AG09309 (cell line): ENCODE results near the gene APOM.
A peak's percentile ranks its signal among the peaks of the same experiment; 100 is the strongest.

Experiments
- DNase-seq: peaks from one replicate; pipeline ENCODE4 v3.0.0-alpha.2; 2010; ENCODE audit warnings: low read depth
- H3K4me3 ChIP-seq: 2 replicates; pipeline ENCODE4 v1.5.1; 2011; ENCODE audit warnings: mild to moderate bottlenecking, low read depth, low read length, moderate library complexity; ENCODE audit not compliant: control insufficient read depth
- CTCF ChIP-seq: IDR thresholded peaks from 2 replicates; pipeline ENCODE4 v1.5.1; 2011; ENCODE audit warnings: mild to moderate bottlenecking, low read depth, low read length, inconsistent platforms; ENCODE audit not compliant: insufficient read depth, control insufficient read depth; ENCODE audit errors: missing control alignments

APOM gene

DNA sequence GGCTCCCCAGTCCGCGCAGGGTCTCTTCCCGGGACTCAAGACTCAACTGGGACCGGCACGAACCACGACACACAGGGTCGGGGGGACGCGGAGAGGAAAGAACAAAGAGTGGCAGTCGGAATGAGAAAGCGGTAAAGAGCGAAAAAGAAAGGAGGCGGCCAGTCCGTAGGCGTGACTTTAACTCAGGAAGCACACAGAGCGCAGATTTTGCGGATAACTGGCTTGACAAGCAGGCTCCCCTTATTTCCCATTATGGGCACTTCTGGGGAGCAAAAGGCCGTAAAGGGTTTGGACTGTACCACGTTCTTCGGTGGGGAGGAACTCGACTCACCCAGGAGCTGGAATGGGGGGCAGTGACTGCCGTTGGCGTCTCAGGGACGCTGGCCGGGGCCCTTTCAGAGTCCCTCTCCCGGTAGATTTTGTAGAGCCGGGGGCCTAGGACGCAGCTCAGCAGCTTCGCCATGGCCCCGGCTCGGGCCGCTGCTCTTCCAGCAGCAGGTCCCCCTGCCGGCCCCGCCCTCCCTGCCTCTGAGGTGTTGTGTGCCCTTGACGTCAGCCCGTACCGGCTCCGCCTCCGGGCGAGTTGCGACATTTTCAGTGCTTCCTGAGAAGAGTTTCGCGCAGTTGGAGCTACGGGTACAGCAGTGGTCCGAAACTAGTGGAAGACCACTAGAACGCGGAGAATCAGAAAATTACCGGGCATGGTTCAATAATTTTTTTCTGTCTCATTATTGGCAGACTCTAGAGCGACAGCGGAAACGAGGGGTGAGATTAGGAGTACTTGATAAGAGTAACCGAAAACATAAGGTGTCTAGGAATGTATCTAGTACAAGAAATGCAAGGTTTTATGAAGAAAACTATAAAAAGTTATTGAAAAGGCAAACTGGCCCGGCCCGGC lies 47.4 kb downstream of the APOM start, which contains the start of gene ABHD16A:
TSS of gene ABHD16A (minus strand) at position 506 of the 898 bp plus-strand sequence. CDS start at position 463, 43 bp downstream.
- DNase-seq, result peak; percentile 90
- H3K4me3 ChIP-seq, result peak within 1 kb of the TSS; percentile 86
- peak; percentile 9 for TF ChIP-seq CTCF

DNA sequence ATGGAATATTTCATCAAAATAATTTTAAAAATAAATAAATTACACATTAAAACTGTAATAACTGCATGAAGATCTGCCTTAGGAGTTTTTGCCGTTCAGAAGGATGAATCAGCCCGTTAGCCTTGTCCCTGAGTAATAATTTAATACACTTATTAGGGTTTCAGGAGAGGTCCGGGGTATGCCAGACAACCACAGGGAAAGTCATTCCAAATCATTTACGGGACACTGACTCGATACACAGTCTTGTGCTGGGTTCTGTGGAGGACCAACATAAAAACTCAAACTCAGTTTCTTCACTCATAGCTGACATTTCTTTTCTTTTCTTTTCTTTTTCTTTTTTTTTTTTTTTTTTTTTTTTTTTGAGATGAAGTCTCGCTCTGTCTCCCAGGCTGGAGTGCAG lies 50.2 kb downstream of the APOM start:
- no peak overlapping the region for H3K4me3 ChIP-seq
- DNase-seq, result no peak
- TF ChIP-seq CTCF, result no peak

- DNase-seq, result no peak
- H3K4me3 ChIP-seq, result no peak within 1 kb of the TSS
- TF ChIP-seq CTCF, result no peak
Observed at GRCh38 chr6:31706599-31706998, 50.9 kb downstream of the APOM start, which contains the start of gene LY6G6F. Gene LY6G6F (plus strand): TSS chr6:31706866. CDS start chr6:31706907, 41 bp downstream.

- no peak for DNase-seq
- TF ChIP-seq CTCF, result no peak
- no peak overlapping the region for H3K4me3 ChIP-seq
Observed at GRCh38 chr6:31707701-31708100, 52.0 kb downstream of the APOM start.
